Activated B cell treated with CpG ODN at 0.5 μM for 24 hours (primary cell): ENCODE data around the gene WAPL. TPM values are rescaled to one million over a fixed set of nuclear protein-coding genes. Genes with fewer than 3 reads are reported as not detected.

Source experiments
- ATAC-seq: fragments of 200-7000 bp; cut with Tn5 transposase; one replicate; pipeline ENCODE4 v1.10.0; 2021; ENCODE audit warnings: low read depth, mild to moderate bottlenecking, moderate library complexity
- CTCF ChIA-PET: fragments of 350-600 bp; sonication (Branson Sonifier 250); formaldehyde crosslinking; loops from one replicate; lab custom pipeline; 2021; ENCODE audit warnings: antibody characterized with exemption; lab: Charles Lee
- POLR2A ChIA-PET: fragments of 350-600 bp; sonication (Branson Sonifier 250); formaldehyde crosslinking; loops from one replicate; lab custom pipeline; 2021; ENCODE audit warnings: antibody characterized with exemption; lab: Charles Lee
- DNase-seq: peaks from one replicate; pipeline ENCODE4 v3.0.0; 2022
- H3K27ac Mint-ChIP-seq: one replicate; pipeline ENCODE4 v1.8.0; 2020; ENCODE audit warnings: mixed read lengths
- H3K27me3 Mint-ChIP-seq: one replicate; pipeline ENCODE4 v1.8.0; 2021; ENCODE audit warnings: mixed read lengths
- H3K36me3 Mint-ChIP-seq: one replicate; pipeline ENCODE4 v1.8.0; 2021; ENCODE audit warnings: low read depth, mixed read lengths
- H3K4me1 Mint-ChIP-seq: one replicate; pipeline ENCODE4 v1.8.0; 2021; ENCODE audit warnings: mixed read lengths
- H3K4me3 Mint-ChIP-seq: one replicate; pipeline ENCODE4 v1.8.0; 2020; ENCODE audit warnings: mild to moderate bottlenecking, mixed read lengths
- H3K9me3 Mint-ChIP-seq: one replicate; pipeline ENCODE4 v1.8.0; 2020; ENCODE audit warnings: mixed read lengths
- intact Hi-C: fragments of 100-400 bp; cut with micrococcal nuclease; formaldehyde crosslinking; loops from one replicate; pipeline ENCODE4 v1.15.1; 2024
- total RNA-seq: library from RNA; stranded (reverse); gene quantifications from 2 replicates; pipeline ENCODE4 v1.2.3, GENCODE V29; 2022
- TF ChIP-seq, protein P1 (sequence below): fragments of 200-600 bp; IDR thresholded peaks from one replicate; pipeline ENCODE4 v1.8.0; 2022; ENCODE audit warnings: antibody characterized with exemption, mild to moderate bottlenecking

WAPL gene
- total RNA-seq, 1 donor from 2014 or later: 38.5 TPM

DNA sequence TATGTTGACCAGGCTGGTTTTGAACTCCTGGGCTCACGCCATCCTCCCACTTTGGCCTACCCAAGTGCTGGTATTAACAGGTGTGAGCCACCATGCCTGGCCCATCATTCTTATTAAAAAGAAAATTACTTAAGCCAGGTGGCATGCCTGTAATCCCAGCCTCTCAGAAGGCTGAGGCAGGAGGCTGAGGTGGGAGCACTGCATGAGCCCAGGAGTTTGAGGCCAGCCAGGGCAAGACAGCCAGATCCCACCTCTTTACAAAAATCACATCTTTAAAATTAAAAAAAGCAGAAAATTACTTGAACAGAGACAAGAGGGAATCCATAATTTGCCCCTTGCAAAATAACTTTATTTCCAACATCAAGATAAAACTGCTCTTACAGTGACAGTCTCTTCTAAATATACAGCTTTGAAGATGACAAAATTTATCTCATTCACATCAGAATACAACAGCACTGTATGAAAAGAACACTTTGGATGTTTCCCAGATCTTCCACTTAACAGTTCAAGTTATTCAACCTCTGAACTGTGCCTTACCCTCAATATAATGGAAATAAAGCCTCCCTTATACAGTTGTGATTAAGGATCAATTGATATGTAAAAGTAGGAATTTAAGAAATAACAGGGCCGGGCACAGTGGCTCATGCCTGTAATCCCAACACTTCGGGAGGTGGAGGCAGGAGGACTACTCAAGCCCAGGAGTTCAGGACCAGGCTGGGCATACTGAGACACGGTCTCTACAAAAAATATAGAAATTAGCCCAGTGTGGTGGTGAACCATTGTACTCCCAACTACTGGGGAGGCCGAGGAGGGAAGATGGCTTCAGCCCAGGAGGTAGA lies 10.3 kb downstream of the WAPL start:
- Mint-ChIP-seq H3K36me3 (peaks cover 53% of the 10 kb centered on the region), H3K27ac (no peak overlapping the region), H3K4me1 (peaks cover 39% of the 10 kb centered on the region), H3K4me3 (no peak overlapping the region), H3K27me3 (no peaks in the 10 kb centered on the region), H3K9me3 (no peaks in the 10 kb centered on the region)
- ChIA-PET CTCF (interaction anchor here (1.0 kb wide), 1 partner anchor 111 kb away, joined by 3 read pairs; no protein-coding TSS in a partner anchor), POLR2A (no interaction called here)
- no peak for DNase-seq
- TF ChIP-seq, protein P1, sequence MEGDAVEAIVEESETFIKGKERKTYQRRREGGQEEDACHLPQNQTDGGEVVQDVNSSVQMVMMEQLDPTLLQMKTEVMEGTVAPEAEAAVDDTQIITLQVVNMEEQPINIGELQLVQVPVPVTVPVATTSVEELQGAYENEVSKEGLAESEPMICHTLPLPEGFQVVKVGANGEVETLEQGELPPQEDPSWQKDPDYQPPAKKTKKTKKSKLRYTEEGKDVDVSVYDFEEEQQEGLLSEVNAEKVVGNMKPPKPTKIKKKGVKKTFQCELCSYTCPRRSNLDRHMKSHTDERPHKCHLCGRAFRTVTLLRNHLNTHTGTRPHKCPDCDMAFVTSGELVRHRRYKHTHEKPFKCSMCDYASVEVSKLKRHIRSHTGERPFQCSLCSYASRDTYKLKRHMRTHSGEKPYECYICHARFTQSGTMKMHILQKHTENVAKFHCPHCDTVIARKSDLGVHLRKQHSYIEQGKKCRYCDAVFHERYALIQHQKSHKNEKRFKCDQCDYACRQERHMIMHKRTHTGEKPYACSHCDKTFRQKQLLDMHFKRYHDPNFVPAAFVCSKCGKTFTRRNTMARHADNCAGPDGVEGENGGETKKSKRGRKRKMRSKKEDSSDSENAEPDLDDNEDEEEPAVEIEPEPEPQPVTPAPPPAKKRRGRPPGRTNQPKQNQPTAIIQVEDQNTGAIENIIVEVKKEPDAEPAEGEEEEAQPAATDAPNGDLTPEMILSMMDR: no peak
- ATAC-seq: no peak
- intact Hi-C loops: no loop called here

DNA sequence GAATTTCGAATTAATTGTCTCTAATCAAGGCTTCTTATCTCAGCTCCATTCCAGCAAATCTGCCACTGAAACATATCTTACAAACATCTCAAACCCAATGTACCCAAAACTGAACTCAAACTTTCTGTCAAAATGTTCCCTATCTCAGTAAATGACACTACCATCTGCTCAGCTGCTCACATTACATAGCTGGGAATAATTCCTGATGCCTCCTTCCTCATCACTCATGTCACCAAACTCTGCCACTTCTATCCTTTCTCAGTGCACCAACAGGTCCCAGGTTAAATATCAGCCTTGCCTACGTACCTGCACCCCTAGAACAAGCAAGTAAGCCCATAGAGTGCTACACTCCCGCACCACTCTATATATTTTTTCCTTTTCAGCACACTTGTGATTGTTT lies 12.4 kb downstream of the WAPL start:
- H3K36me3 Mint-ChIP-seq: peaks cover 43% of the 10 kb centered on the region
- ChIA-PET CTCF (no interaction called here), POLR2A (no interaction called here)
- H3K4me3 Mint-ChIP-seq: no peak overlapping the region
- no peaks in the 10 kb centered on the region for H3K27me3 Mint-ChIP-seq
- no peak for DNase-seq
- no peaks in the 10 kb centered on the region for H3K9me3 Mint-ChIP-seq
- no peak overlapping the region for H3K27ac Mint-ChIP-seq
- ATAC-seq: no peak
- H3K4me1 Mint-ChIP-seq: peaks cover 28% of the 10 kb centered on the region
- intact Hi-C loops: no loop called here
- TF ChIP-seq, protein P1: no peak

DNA sequence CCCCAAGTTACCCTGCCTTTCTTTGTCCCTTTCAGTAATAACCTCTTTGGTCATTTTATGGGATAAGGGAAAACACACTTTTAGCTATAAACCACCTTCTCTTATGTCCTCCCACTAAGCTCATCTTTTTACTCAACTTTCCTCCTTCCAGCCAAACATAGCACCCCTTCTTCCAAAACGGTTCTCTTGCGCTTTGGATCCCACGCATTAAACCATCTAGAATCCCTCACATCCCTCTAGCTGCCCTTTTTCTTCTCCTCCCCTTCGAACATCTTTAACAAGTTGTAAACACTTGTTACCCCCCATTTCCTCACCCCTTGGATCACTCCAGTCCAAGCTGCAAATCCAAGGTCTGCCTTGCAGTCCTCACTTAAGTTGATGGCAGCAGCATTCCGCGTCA lies 13.4 kb downstream of the WAPL start:
- H3K9me3 Mint-ChIP-seq: no peaks in the 10 kb centered on the region
- H3K27me3 Mint-ChIP-seq: no peaks in the 10 kb centered on the region
- ATAC-seq (no peak), DNase-seq (no peak)
- POLR2A ChIA-PET: no interaction called here
- peaks cover 43% of the 10 kb centered on the region for H3K36me3 Mint-ChIP-seq
- intact Hi-C loops: no loop called here
- H3K4me3 Mint-ChIP-seq: no peak overlapping the region
- no peak overlapping the region for H3K27ac Mint-ChIP-seq
- TF ChIP-seq, protein P1: no peak
- CTCF ChIA-PET: no interaction called here
- H3K4me1 Mint-ChIP-seq: peaks cover 23% of the 10 kb centered on the region

DNA sequence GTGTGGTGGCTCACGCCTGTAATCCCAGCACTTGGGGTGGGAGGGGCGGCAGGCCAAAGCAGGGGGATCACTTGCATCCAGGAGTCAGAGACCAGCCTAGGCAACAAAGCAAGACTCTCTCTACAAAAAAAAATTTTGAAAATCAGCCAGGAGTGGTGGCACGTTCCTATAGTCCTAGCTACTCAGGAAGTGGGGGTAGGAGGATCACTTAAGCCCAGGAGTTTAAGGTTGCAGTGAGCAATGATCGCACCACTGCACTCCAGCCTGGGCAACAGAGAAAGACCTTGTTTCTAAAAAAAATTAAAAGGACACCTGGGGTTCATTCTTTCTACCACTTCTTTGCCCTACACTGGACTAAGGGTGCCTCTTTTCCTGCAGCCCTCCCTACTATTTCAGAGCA lies 15.1 kb downstream of the WAPL start:
- TF ChIP-seq, protein P1: no peak
- Mint-ChIP-seq H3K27me3 (no peaks in the 10 kb centered on the region), H3K27ac (no peak overlapping the region), H3K36me3 (peaks cover 40% of the 10 kb centered on the region), H3K4me1 (peaks cover 13% of the 10 kb centered on the region), H3K4me3 (no peak overlapping the region), H3K9me3 (no peaks in the 10 kb centered on the region)
- no peak for ATAC-seq
- intact Hi-C loops: no loop called here
- DNase-seq: no peak
- CTCF ChIA-PET: interaction anchor here (1.4 kb wide), 1 partner anchor 107 kb away, joined by 4 read pairs; no protein-coding TSS in a partner anchor
- POLR2A ChIA-PET: interaction anchor here (0.5 kb wide), 1 partner anchor 22 kb away, joined by 3 read pairs; no protein-coding TSS in a partner anchor

DNA sequence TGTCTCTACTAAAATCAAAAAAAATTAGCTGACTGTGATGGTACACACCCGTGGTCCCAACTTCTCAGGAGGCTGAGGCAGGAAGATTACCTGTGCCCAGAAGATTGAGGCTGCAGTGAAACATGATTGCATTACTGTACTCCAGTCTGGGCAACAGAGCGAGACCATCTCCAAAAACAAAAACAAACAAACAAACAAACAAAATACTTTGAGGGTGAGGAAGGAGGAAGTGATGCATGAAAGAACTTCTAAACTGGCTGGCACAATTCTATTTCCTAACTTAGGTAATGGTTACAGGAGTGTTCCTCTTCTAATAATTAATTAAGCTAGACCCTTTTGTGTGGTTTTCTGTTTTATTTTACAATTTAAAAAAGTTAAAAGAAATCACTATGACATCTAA lies 15.5 kb downstream of the WAPL start:
- H3K9me3 Mint-ChIP-seq: no peaks in the 10 kb centered on the region
- intact Hi-C loops: no loop called here
- DNase-seq: no peak
- no peak overlapping the region for H3K27ac Mint-ChIP-seq
- H3K4me1 Mint-ChIP-seq: peaks cover 18% of the 10 kb centered on the region
- ATAC-seq: no peak
- peak overlapping the region; percentile 49 for H3K4me3 Mint-ChIP-seq
- H3K27me3 Mint-ChIP-seq: no peaks in the 10 kb centered on the region
- TF ChIP-seq, protein P1: no peak
- ChIA-PET CTCF (interaction anchor here (1.4 kb wide), 1 partner anchor 106 kb away, joined by 4 read pairs; no protein-coding TSS in a partner anchor), POLR2A (interaction anchor here (0.5 kb wide), 1 partner anchor 22 kb away, joined by 3 read pairs; no protein-coding TSS in a partner anchor)
- peaks cover 42% of the 10 kb centered on the region for H3K36me3 Mint-ChIP-seq
